Activated CD8-positive, alpha-beta memory T cell treated with anti-CD3 and anti-CD28 coated beads, Interleukin-2, amount 50 U/mL, for 48 hours (primary cell): Measurements from ENCODE around the gene MRPS11.
"Not testable (repeated sequence)": the region's sequence is repeated elsewhere in the genome, so short reads cannot be mapped to it uniquely, and the experiment has no call there.

Source experiments
- DNase-seq: peaks from one replicate; pipeline ENCODE4 v3.0.0-alpha.2; 2020

MRPS11 gene

GRCh38 chr15:88467073-88467934, at the start of gene MRPS11, which contains the start of gene MRPL46:
TSS of gene MRPS11 (plus strand) at chr15:88467708. CDS start at chr15:88467718, 10 bp downstream.
TSS of gene MRPL46 (minus strand) at chr15:88467388. CDS start at chr15:88467377, 11 bp downstream.
- DNase-seq = peak; percentile 93

- DNase-seq = no peak
Measured at GRCh38 chr15:88419830-88420229, 47.7 kb upstream of the MRPS11 start.

- DNase-seq = no peak
Measured at GRCh38 chr15:88423331-88423730, 44.2 kb upstream of the MRPS11 start.

- DNase-seq = no peak
Measured at GRCh38 chr15:88426304-88426703, 41.2 kb upstream of the MRPS11 start.

GRCh38 chr15:88428053-88428452, 39.5 kb upstream of the MRPS11 start:
- DNase-seq = no peak

GRCh38 chr15:88428805-88429605, 38.5 kb upstream of the MRPS11 start:
- no peak for DNase-seq

- DNase-seq = no peak
Measured at GRCh38 chr15:88430051-88430450, 37.5 kb upstream of the MRPS11 start.

- no peak for DNase-seq
Measured at GRCh38 chr15:88431441-88431840, 36.1 kb upstream of the MRPS11 start.

- DNase-seq = no peak
Measured at GRCh38 chr15:88433046-88433685, 34.3 kb upstream of the MRPS11 start.

GRCh38 chr15:88434106-88434505, 33.4 kb upstream of the MRPS11 start:
- DNase-seq = not testable (repeated sequence)

- DNase-seq = no peak
Measured at GRCh38 chr15:88438181-88438580, 29.3 kb upstream of the MRPS11 start.

GRCh38 chr15:88440021-88440420, 27.5 kb upstream of the MRPS11 start:
- no peak for DNase-seq

GRCh38 chr15:88441076-88441730, 26.3 kb upstream of the MRPS11 start:
- DNase-seq = no peak

GRCh38 chr15:88447206-88447605, 20.3 kb upstream of the MRPS11 start:
- DNase-seq = no peak

GRCh38 chr15:88447741-88448140, 19.8 kb upstream of the MRPS11 start:
- DNase-seq = no peak

- no peak for DNase-seq
Measured at GRCh38 chr15:88448991-88449461, 18.5 kb upstream of the MRPS11 start.

GRCh38 chr15:88449581-88449980, 17.9 kb upstream of the MRPS11 start:
- no peak for DNase-seq

- peak; percentile 96 for DNase-seq
Measured at GRCh38 chr15:88450125-88450798, 17.2 kb upstream of the MRPS11 start.

GRCh38 chr15:88453651-88454050, 13.9 kb upstream of the MRPS11 start:
- no peak for DNase-seq

- no peak for DNase-seq
Measured at GRCh38 chr15:88454236-88454635, 13.3 kb upstream of the MRPS11 start.

GRCh38 chr15:88454867-88455810, 12.4 kb upstream of the MRPS11 start:
- peak; percentile 70 for DNase-seq
